ENCODE data around the gene SUMO4. TPM values are rescaled to one million over a fixed set of nuclear protein-coding genes. Genes with fewer than 3 reads are reported as not detected.

Gene SUMO4
- total and polyA plus RNA-seq, 2 donors (not counting 1 experiment from before 2014, with no cell fraction given): 0.18 to 11.5 TPM

DNA sequence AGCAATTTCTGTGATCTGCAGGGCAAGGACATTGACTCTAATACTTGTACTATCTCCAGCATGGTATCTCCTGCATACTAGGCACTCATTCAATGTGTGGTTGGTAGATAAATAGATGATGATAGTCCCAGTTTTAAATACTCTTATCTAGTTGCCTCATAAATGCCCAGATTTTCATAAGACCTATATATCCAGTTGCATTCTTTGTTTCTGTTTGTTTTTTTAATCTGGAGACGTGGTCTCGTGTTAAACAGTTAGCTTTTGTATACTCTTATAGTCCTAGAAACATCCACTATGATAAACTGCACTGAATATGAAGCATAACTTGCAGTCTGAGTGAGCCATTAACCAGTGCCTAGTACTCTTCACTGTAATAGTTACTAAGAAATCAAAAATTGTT, 35.5 kb upstream of the SUMO4 start:
- H3K4me1 Mint-ChIP-seq: peaks cover 37% of the 10 kb centered on the region
- no peak overlapping the region for H3K27ac ChIP-seq (ENCODE audit: low read length in 2 of 2)

DNA sequence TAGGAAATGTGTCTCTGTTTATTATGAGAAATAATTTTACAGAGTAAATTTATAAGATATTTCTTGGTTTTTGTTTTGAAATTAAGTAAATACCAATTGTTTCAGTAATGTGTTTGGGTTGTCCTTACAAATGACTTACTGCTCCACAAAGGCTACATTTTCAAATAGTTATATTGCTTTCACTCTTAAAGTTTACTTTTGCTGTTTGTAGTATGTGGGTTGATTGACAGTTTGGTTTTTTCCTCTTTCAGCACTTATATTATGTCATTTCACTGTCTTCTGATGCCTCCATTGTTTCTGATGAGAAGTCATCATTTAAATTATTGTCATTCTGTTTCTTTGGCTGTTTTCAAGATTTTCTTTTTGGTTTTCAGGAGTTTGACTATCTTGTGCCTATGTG, 34.9 kb upstream of the SUMO4 start:
- Mint-ChIP-seq H3K27me3 (no peaks in the 10 kb centered on the region), H3K27ac (no peak overlapping the region), H3K9me3 (ENCODE audit: insufficient read depth) (peaks cover under 1% of the 10 kb centered on the region), H3K4me3 (no peak overlapping the region), H3K4me1 (peaks cover 37% of the 10 kb centered on the region)
- H3K9me3 ChIP-seq (ENCODE audit: control extremely low read depth in 1 of 3, control insufficient read depth in 2 of 3, insufficient read depth in 1 of 3, low read length in 2 of 3): peaks cover 0 to 9% (median 0%) of the 10 kb centered on the region in 3 donors
- no peak for DNase-seq
- H3K4me2 ChIP-seq (replicated peaks; ENCODE audit: low read depth, low read length, poor library complexity, severe bottlenecking): no peak overlapping the region
- TF ChIP-seq EZH2 (IDR thresholded peaks at IDR 0.05; ENCODE audit: borderline replicate concordance, insufficient read depth, low read depth, low read length, poor library complexity, severe bottlenecking) (no peak), CTCF (IDR thresholded peaks at IDR 0.05) (no peak)
- peak overlapping the region in 1 of 2 donors; percentile 46 for H3K27ac ChIP-seq (ENCODE audit: low read length in 2 of 2)
- no peaks in the 10 kb centered on the region for H3K27me3 ChIP-seq (replicated peaks in 1 of 4; ENCODE audit: control extremely low read depth in 1 of 4, control insufficient read depth in 3 of 4, insufficient read depth in 4 of 4, low read length in 3 of 4)
- H3K9ac ChIP-seq (ENCODE audit: low read length): no peak overlapping the region
- ATAC-seq (ENCODE audit: low read depth): no peak
- no peak overlapping the region for H2AFZ ChIP-seq (ENCODE audit: insufficient read depth, low read depth, low read length, poor library complexity, severe bottlenecking)
- H3K4me1 ChIP-seq (ENCODE audit: control insufficient read depth in 2 of 2, insufficient read depth in 2 of 2, low read length in 2 of 2): peaks cover 16 to 35% of the 10 kb centered on the region in 2 donors
- CTCF ChIA-PET: no interaction called here
- peaks cover 83% of the 10 kb centered on the region for H3K79me2 ChIP-seq (ENCODE audit: control insufficient read depth, insufficient read depth, low read length)
- no peak overlapping the region for H3K4me3 ChIP-seq (ENCODE audit: control extremely low read depth in 1 of 5, extremely low read depth in 1 of 5, insufficient read depth in 1 of 5, low read depth in 2 of 5, low read length in 4 of 5)
- intact Hi-C loops (cut with micrococcal nuclease): no loop called here
- POLR2A ChIA-PET: no interaction called here
- peaks cover 53% of the 10 kb centered on the region for H4K20me1 ChIP-seq (ENCODE audit: control insufficient read depth, insufficient read depth, low read length, poor library complexity, severe bottlenecking)
- H3K36me3 ChIP-seq (replicated peaks in 1 of 2; ENCODE audit: control extremely low read depth in 1 of 2, control insufficient read depth in 1 of 2, extremely low read depth in 1 of 2, insufficient read depth in 2 of 2, low read length in 1 of 2): peaks cover 2 to 5% of the 10 kb centered on the region in 2 experiments

More for the DNA sequence above, 35.5 kb upstream of the SUMO4 start:
- H3K9ac ChIP-seq (ENCODE audit: low read length): no peak overlapping the region
- intact Hi-C loops (cut with micrococcal nuclease): no loop called here
- peaks cover 0 to 10% (median 0%) of the 10 kb centered on the region in 3 donors for H3K9me3 ChIP-seq (ENCODE audit: control extremely low read depth in 1 of 3, control insufficient read depth in 2 of 3, insufficient read depth in 1 of 3, low read length in 2 of 3)
- H4K20me1 ChIP-seq (ENCODE audit: control insufficient read depth, insufficient read depth, low read length, poor library complexity, severe bottlenecking): peaks cover 56% of the 10 kb centered on the region
- ChIA-PET CTCF (no interaction called here), POLR2A (no interaction called here)
- Mint-ChIP-seq H3K9me3 (ENCODE audit: insufficient read depth) (peaks cover 2% of the 10 kb centered on the region), H3K27me3 (no peaks in the 10 kb centered on the region), H3K27ac (no peak overlapping the region), H3K4me3 (no peak overlapping the region)
- no peak for DNase-seq
- no peak overlapping the region for H3K4me2 ChIP-seq (replicated peaks; ENCODE audit: low read depth, low read length, poor library complexity, severe bottlenecking)
- TF ChIP-seq EZH2 (IDR thresholded peaks at IDR 0.05; ENCODE audit: borderline replicate concordance, insufficient read depth, low read depth, low read length, poor library complexity, severe bottlenecking) (no peak), CTCF (IDR thresholded peaks at IDR 0.05) (no peak)
- H3K4me3 ChIP-seq (ENCODE audit: control extremely low read depth in 1 of 5, extremely low read depth in 1 of 5, insufficient read depth in 1 of 5, low read depth in 2 of 5, low read length in 4 of 5): no peak overlapping the region
- ATAC-seq (ENCODE audit: low read depth): no peak
- no peak overlapping the region for H2AFZ ChIP-seq (ENCODE audit: insufficient read depth, low read depth, low read length, poor library complexity, severe bottlenecking)
- no peaks in the 10 kb centered on the region for H3K27me3 ChIP-seq (replicated peaks in 1 of 4; ENCODE audit: control extremely low read depth in 1 of 4, control insufficient read depth in 3 of 4, insufficient read depth in 4 of 4, low read length in 3 of 4)
- no CpG with 5 or more reads among the region's 2 CpGs for WGBS (ENCODE audit: insufficient coverage)
- peaks cover 3 to 5% of the 10 kb centered on the region in 2 experiments for H3K36me3 ChIP-seq (replicated peaks in 1 of 2; ENCODE audit: control extremely low read depth in 1 of 2, control insufficient read depth in 1 of 2, extremely low read depth in 1 of 2, insufficient read depth in 2 of 2, low read length in 1 of 2)
- peaks cover 16 to 35% of the 10 kb centered on the region in 2 donors for H3K4me1 ChIP-seq (ENCODE audit: control insufficient read depth in 2 of 2, insufficient read depth in 2 of 2, low read length in 2 of 2)
- peaks cover 89% of the 10 kb centered on the region for H3K79me2 ChIP-seq (ENCODE audit: control insufficient read depth, insufficient read depth, low read length)
